Brain microvascular endothelial cell (primary cell): ENCODE measurements around the gene ELFN1.

Experiments used
- DNase-seq: peaks from one replicate; pipeline ENCODE4 v3.0.0-alpha.2; 2020
- H3K27ac ChIP-seq: fragments of 250-450 bp; sonication (Bioruptor Pico); 2 replicates; pipeline ENCODE4 v1.5.1; 2020; ENCODE audit warnings: mild to moderate bottlenecking, moderate library complexity
- H3K27me3 ChIP-seq: fragments of 250-450 bp; sonication (Bioruptor Pico); replicated peaks from 2 replicates; pipeline ENCODE4 v1.5.1; 2020; ENCODE audit warnings: mild to moderate bottlenecking
- H3K36me3 ChIP-seq: fragments of 250-450 bp; sonication (Bioruptor Pico); replicated peaks from 2 replicates; pipeline ENCODE4 v1.5.1; 2020; ENCODE audit warnings: mild to moderate bottlenecking
- H3K4me3 ChIP-seq: 2 replicates; pipeline ENCODE4 v1.5.1; 2011; ENCODE audit warnings: low read depth, mild to moderate bottlenecking, control low read depth, low read length, moderate library complexity
- CTCF ChIP-seq: IDR thresholded peaks from 2 replicates; pipeline ENCODE4 v1.5.1; 2011; ENCODE audit warnings: low read depth, mild to moderate bottlenecking, moderate library complexity, low read length, control low read depth, inconsistent platforms; ENCODE audit errors: missing control alignments
- in situ Hi-C: cut with HindIII; loops from 2 replicates; pipeline ENCODE4 v1.10.0; 2017; ENCODE audit warnings: low sequenced_read_pairs, low pct_ligation_motif_present

The ELFN1 gene

GRCh38 chr7:1736830-1737229 is 66.8 kb downstream of the ELFN1 start:
- Histone ChIP-seq H3K27me3 (peaks cover 2% of the 10 kb centered on the region), H3K4me3 (no peak overlapping the region), H3K27ac (no peak overlapping the region), H3K36me3 (no peaks in the 10 kb centered on the region)
- in situ Hi-C loops, result no loop called here
- DNase-seq, result no peak
- no peak for TF ChIP-seq CTCF

GRCh38 chr7:1737523-1737922 is 67.4 kb downstream of the ELFN1 start:
- DNase-seq, result no peak
- H3K36me3 ChIP-seq, result no peaks in the 10 kb centered on the region
- no peak overlapping the region for H3K27ac ChIP-seq
- H3K4me3 ChIP-seq, result no peak overlapping the region
- peaks cover 2% of the 10 kb centered on the region for H3K27me3 ChIP-seq
- in situ Hi-C loops, result no loop called here
- TF ChIP-seq CTCF, result no peak

GRCh38 chr7:1737956-1738355 is 67.9 kb downstream of the ELFN1 start:
- peaks cover 2% of the 10 kb centered on the region for H3K27me3 ChIP-seq
- no peak overlapping the region for H3K4me3 ChIP-seq
- in situ Hi-C loops, result no loop called here
- DNase-seq, result no peak
- TF ChIP-seq CTCF, result no peak
- H3K36me3 ChIP-seq, result no peaks in the 10 kb centered on the region
- H3K27ac ChIP-seq, result no peak overlapping the region

- Histone ChIP-seq H3K27ac (no peak overlapping the region), H3K27me3 (peaks cover 2% of the 10 kb centered on the region), H3K36me3 (no peaks in the 10 kb centered on the region), H3K4me3 (no peak overlapping the region)
- in situ Hi-C loops, result no loop called here
- no peak for TF ChIP-seq CTCF
- no peak for DNase-seq
These were observed 68.4 kb downstream of the ELFN1 start for GRCh38 chr7:1738511-1738910.

GRCh38 chr7:1738956-1739355 is 68.9 kb downstream of the ELFN1 start:
- TF ChIP-seq CTCF, result no peak
- no peak overlapping the region for H3K27ac ChIP-seq
- H3K4me3 ChIP-seq, result no peak overlapping the region
- DNase-seq, result no peak
- H3K36me3 ChIP-seq, result no peaks in the 10 kb centered on the region
- peaks cover 2% of the 10 kb centered on the region for H3K27me3 ChIP-seq
- in situ Hi-C loops, result no loop called here

GRCh38 chr7:1739593-1739992 is 69.5 kb downstream of the ELFN1 start:
- no peak for TF ChIP-seq CTCF
- no peak overlapping the region for H3K27ac ChIP-seq
- no peak overlapping the region for H3K4me3 ChIP-seq
- DNase-seq, result no peak
- peaks cover 2% of the 10 kb centered on the region for H3K27me3 ChIP-seq
- no peaks in the 10 kb centered on the region for H3K36me3 ChIP-seq
- in situ Hi-C loops, result no loop called here
